Stomach (tissue), 4 donors: ENCODE results near the gene SCP2.

Experiments
- EP300 ChIP-seq: sonication (generic); formaldehyde crosslinking; IDR thresholded peaks from one replicate; pipeline ENCODE4 v1.6.1; 2017; ENCODE audit warnings: antibody characterized with exemption
- POLR2A ChIP-seq, 4 donors: fragments of 450-650 bp; IDR thresholded peaks; one replicate each; pipeline ENCODE4 v1.6.1; 2016; ENCODE audit warnings: antibody characterized with exemption in 4 of 4, control low read depth in 2 of 4, mild to moderate bottlenecking in 1 of 4, moderate library complexity in 1 of 4
- POLR2AphosphoS5 ChIP-seq, 3 donors: sonication (generic); formaldehyde crosslinking; IDR thresholded peaks; one replicate each; pipeline ENCODE4 v1.6.1; 2016; ENCODE audit warnings: antibody characterized with exemption in 3 of 3
- TF ChIP-seq, protein P1 (sequence below), 7 experiments: fragments of 450-650 bp in 4 of 7; fragments of 200-600 bp in 3 of 7; sonication (generic) in 3 of 7; IDR thresholded peaks; one replicate each; pipeline ENCODE4 v1.5.1; 2016 to 2019; ENCODE audit warnings: antibody characterized with exemption in 7 of 7, control low read depth in 2 of 7, mild to moderate bottlenecking in 1 of 7

- TF ChIP-seq, protein P1, sequence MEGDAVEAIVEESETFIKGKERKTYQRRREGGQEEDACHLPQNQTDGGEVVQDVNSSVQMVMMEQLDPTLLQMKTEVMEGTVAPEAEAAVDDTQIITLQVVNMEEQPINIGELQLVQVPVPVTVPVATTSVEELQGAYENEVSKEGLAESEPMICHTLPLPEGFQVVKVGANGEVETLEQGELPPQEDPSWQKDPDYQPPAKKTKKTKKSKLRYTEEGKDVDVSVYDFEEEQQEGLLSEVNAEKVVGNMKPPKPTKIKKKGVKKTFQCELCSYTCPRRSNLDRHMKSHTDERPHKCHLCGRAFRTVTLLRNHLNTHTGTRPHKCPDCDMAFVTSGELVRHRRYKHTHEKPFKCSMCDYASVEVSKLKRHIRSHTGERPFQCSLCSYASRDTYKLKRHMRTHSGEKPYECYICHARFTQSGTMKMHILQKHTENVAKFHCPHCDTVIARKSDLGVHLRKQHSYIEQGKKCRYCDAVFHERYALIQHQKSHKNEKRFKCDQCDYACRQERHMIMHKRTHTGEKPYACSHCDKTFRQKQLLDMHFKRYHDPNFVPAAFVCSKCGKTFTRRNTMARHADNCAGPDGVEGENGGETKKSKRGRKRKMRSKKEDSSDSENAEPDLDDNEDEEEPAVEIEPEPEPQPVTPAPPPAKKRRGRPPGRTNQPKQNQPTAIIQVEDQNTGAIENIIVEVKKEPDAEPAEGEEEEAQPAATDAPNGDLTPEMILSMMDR (IDR thresholded peaks at IDR 0.05) = no peak
- TF ChIP-seq POLR2A (IDR thresholded peaks at IDR 0.05) (no peak), POLR2AphosphoS5 (IDR thresholded peaks at IDR 0.05) (peak in 1 of 3 donors; percentile 33), EP300 (no peak)
Observed at GRCh38 chr1:52920791-52921291, 6.2 kb upstream of the SCP2 start.
